CD4-positive, alpha-beta T cell treated with Interleukin-21 for 1 hour (primary cell): Measurements from ENCODE around the gene DGKA.
"Not testable (repeated sequence)": the region's sequence is repeated elsewhere in the genome, so short reads cannot be mapped to it uniquely, and the experiment has no call there.

Experiments
- DNase-seq: peaks from one replicate; pipeline ENCODE4 v3.0.0-alpha.2; 2020

Gene DGKA

GRCh38 chr12:55999999-56000540 is 69.1 kb downstream of the DGKA start:
- DNase-seq = not testable (repeated sequence)

GRCh38 chr12:56001487-56002100 is 70.6 kb downstream of the DGKA start:
- no peak for DNase-seq

- DNase-seq = not testable (repeated sequence)
Measured at GRCh38 chr12:56003376-56003775, 72.4 kb downstream of the DGKA start.
